Measurements from ENCODE around the gene MAS1.

DNA sequence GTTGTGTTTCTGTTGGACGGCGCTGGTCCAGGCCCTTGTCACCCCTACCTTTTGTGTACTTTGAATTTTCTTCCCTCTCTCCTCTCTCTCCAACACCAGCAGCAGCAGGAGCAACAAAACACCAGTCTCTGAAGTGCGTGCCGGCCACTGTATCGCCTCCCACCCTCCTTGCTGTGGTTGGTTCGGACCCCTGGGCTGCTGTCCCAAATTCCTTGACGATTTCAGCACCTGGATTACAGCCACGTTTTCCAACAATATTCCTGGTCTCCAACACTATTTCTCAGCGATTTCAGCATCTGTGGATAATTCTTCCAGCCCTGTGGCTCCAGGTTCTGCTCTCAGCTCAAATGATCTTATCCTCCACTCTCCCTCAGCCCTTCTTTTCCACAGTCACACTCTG is 11.8 kb downstream of the MAS1 start:
- no peak for TF ChIP-seq POLR2A (IDR thresholded peaks at IDR 0.05; ENCODE audit: low read depth, low read length)
- TF ChIP-seq TAF1 (IDR thresholded peaks at IDR 0.05; ENCODE audit: borderline replicate concordance, low read depth, low read length), result no peak

Measured in GM12892 (cell line).